PC-3 (cell line): Measurements from ENCODE around the gene ALDH16A1. TPM values are rescaled to one million over a fixed set of nuclear protein-coding genes. Genes with fewer than 3 reads are reported as not detected.

Experiments
- ATAC-seq: fragments of 200-7000 bp; cut with Tn5 transposase; 2 replicates; pipeline ENCODE4 v1.9.1; 2020; ENCODE audit warnings: mild to moderate bottlenecking, moderate library complexity
- BruUV-seq: library from RNA; stranded (reverse); fragments of 400-500 nt; replicated peaks from 2 replicates; lab custom pipeline; 2021; lab: Mats Ljungman, UMichigan
- CTCF ChIA-PET: fragments of 300-600 bp; sonication (Branson Sonifier 250); formaldehyde crosslinking; loops from one replicate; lab custom pipeline; 2022; ENCODE audit warnings: antibody characterized with exemption; lab: Charles Lee
- POLR2A ChIA-PET: fragments of 300-600 bp; sonication (Branson Sonifier 250); formaldehyde crosslinking; loops from one replicate; lab custom pipeline; 2022; ENCODE audit warnings: antibody characterized with exemption; ENCODE audit not compliant: unreplicated experiment; lab: Charles Lee
- DNase-seq: peaks from one replicate; pipeline ENCODE4 v3.0.0-alpha.2; 2015
- H2AFZ ChIP-seq: fragments of 300-600 bp; sonication (generic); 2 replicates; pipeline ENCODE4 v1.6.0; 2016; ENCODE audit warnings: antibody characterized with exemption, low read length
- H3F3A ChIP-seq: fragments of 300-600 bp; sonication (generic); one replicate; pipeline ENCODE4 v1.6.0; 2017; ENCODE audit warnings: antibody characterized with exemption, low read length, control low read depth, mild to moderate bottlenecking; ENCODE audit not compliant: unreplicated experiment
- H3K27ac ChIP-seq: fragments of 300-600 bp; sonication (generic); 2 replicates; pipeline ENCODE4 v1.5.1; 2016; ENCODE audit warnings: mild to moderate bottlenecking, low read length
- H3K27me3 ChIP-seq: fragments of 300-600 bp; sonication (generic); 2 replicates; pipeline ENCODE4 v1.6.1; 2016; ENCODE audit warnings: low read length, mixed read lengths
- H3K36me3 ChIP-seq: fragments of 300-600 bp; sonication (generic); 2 replicates; pipeline ENCODE4 v1.6.1; 2016; ENCODE audit warnings: low read depth, mixed run types, low read length, mixed read lengths
- H3K4me1 ChIP-seq: fragments of 300-600 bp; sonication (generic); 2 replicates; pipeline ENCODE4 v1.5.1; 2016; ENCODE audit warnings: low read length; ENCODE audit not compliant: insufficient read depth
- H3K4me2 ChIP-seq: fragments of 300-600 bp; sonication (generic); 2 replicates; pipeline ENCODE4 v1.6.0; 2016; ENCODE audit warnings: low read length
- H3K4me3 ChIP-seq: fragments of 300-600 bp; sonication (generic); 2 replicates; pipeline ENCODE4 v1.5.1; 2016; ENCODE audit warnings: mild to moderate bottlenecking, low read length, mixed read lengths
- H3K79me2 ChIP-seq: fragments of 300-600 bp; sonication (generic); 2 replicates; pipeline ENCODE4 v1.6.1; 2017; ENCODE audit warnings: low read length, mixed read lengths
- H3K9ac ChIP-seq: fragments of 300-600 bp; sonication (generic); 2 replicates; pipeline ENCODE4 v1.6.0; 2016; ENCODE audit warnings: mild to moderate bottlenecking, low read length
- H3K9me2 ChIP-seq: fragments of 300-600 bp; sonication (generic); replicated peaks from 2 replicates; pipeline ENCODE4 v1.6.1; 2016; ENCODE audit warnings: mixed run types, low read length, mixed read lengths
- H3K9me3 ChIP-seq: fragments of 300-600 bp; sonication (generic); 2 replicates; pipeline ENCODE4 v1.6.1; 2016; ENCODE audit warnings: low read length, mixed read lengths
- H4K20me1 ChIP-seq: fragments of 300-600 bp; sonication (generic); 2 replicates; pipeline ENCODE4 v1.6.1; 2016; ENCODE audit warnings: low read length, mixed read lengths
- CTCF ChIP-seq: fragments of 300-600 bp; sonication (generic); conservative IDR thresholded peaks from 2 replicates; pipeline ENCODE4 v1.5.1; 2017; ENCODE audit warnings: antibody characterized with exemption, low read depth, mild to moderate bottlenecking, low read length
- EZH2 ChIP-seq: fragments of 300-600 bp; sonication (generic); IDR thresholded peaks from one replicate; pipeline ENCODE4 v1.6.1; 2017; ENCODE audit warnings: antibody characterized with exemption, mild to moderate bottlenecking, low read length; ENCODE audit not compliant: unreplicated experiment
- EZH2phosphoT487 ChIP-seq: fragments of 300-600 bp; sonication (generic); IDR thresholded peaks from 2 replicates; pipeline ENCODE4 v1.6.1; 2018; ENCODE audit warnings: mild to moderate bottlenecking, antibody characterized with exemption, low read length, borderline replicate concordance
- intact Hi-C: fragments of 100-400 bp; cut with micrococcal nuclease; formaldehyde crosslinking; loops from 2 replicates; pipeline ENCODE4 v1.9.0; 2023
- total RNA-seq: library from RNA; depleted of rRNA; stranded (reverse); fragments of >200 nt; gene quantifications from 2 replicates; pipeline ENCODE4 v1.2.3, GENCODE V29; 2014

Gene ALDH16A1
- total RNA-seq, 1 experiment from 2014 or later = not detected

- ChIA-PET POLR2A (interaction anchor here (0.6 kb wide), 1 partner anchor 149 kb away, joined by 3 read pairs; no protein-coding TSS in a partner anchor), CTCF (no interaction called here)
- Histone ChIP-seq H3F3A (no peaks in the 10 kb centered on the region), H3K27ac (no peak overlapping the region), H3K9ac (no peak overlapping the region), H3K27me3 (no peaks in the 10 kb centered on the region), H3K79me2 (no peaks in the 10 kb centered on the region), H2AFZ (no peak overlapping the region), H3K4me3 (no peak overlapping the region), H3K4me1 (no peaks in the 10 kb centered on the region), H3K4me2 (no peak overlapping the region), H3K9me3 (no peaks in the 10 kb centered on the region), H3K9me2 (no peaks in the 10 kb centered on the region), H4K20me1 (no peaks in the 10 kb centered on the region), H3K36me3 (no peaks in the 10 kb centered on the region)
- intact Hi-C loops = no loop called here
- no TSS peak for BruUV-seq
- DNase-seq (no peak), ATAC-seq (no peak)
- no peak for TF ChIP-seq EZH2
- no peak for TF ChIP-seq EZH2phosphoT487
- TF ChIP-seq CTCF = no peak
Measured at GRCh38 chr19:49481020-49481683, 28.1 kb downstream of the ALDH16A1 start.

DNA sequence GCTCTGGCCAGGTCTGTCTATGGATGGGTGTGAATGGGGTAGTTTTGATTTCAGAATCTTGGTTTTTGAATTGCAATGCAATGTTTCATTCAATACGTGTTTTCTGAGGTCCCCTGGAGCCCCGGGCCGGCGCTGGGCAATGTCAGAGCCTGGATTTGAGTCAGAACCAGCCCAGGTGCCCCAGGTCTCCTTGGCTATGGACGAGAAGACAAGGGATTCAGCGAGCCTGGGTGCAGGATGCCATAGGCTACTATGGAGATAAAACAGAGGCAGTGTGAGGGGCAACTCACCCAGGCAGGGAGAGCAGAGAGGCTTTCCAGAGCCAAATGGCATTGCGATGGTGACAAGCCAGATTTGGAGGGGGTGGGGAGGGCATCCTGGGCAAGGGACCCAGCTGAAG, 33.2 kb downstream of the ALDH16A1 start:
- TF ChIP-seq EZH2phosphoT487 (no peak), EZH2 (no peak), CTCF (no peak)
- ATAC-seq = no peak
- Histone ChIP-seq H3K4me3 (no peak overlapping the region), H3K9ac (no peak overlapping the region), H3K36me3 (peaks cover 37% of the 10 kb centered on the region), H3K27me3 (no peaks in the 10 kb centered on the region), H3K79me2 (peaks cover 38% of the 10 kb centered on the region), H3K4me1 (peaks cover 12% of the 10 kb centered on the region; the same call in 1 of the 2 replicates), H4K20me1 (peaks cover 36% of the 10 kb centered on the region), H3K9me2 (no peaks in the 10 kb centered on the region), H3K27ac (no peak overlapping the region), H3K4me2 (no peak overlapping the region), H3F3A (peaks cover 26% of the 10 kb centered on the region), H2AFZ (peak overlapping the region; percentile 90; the same call in 1 of the 2 replicates), H3K9me3 (no peaks in the 10 kb centered on the region)
- ChIA-PET CTCF (no interaction called here), POLR2A (interaction anchor here (0.5 kb wide), 1 partner anchor 17 kb away, joined by 3 read pairs; no protein-coding TSS in a partner anchor)
- TSS peak; percentile 81 for BruUV-seq
- no peak for DNase-seq
- intact Hi-C loops = no loop called here
